ENCODE measurements around the gene TANGO6. TPM values are rescaled to one million over a fixed set of nuclear protein-coding genes. Genes with fewer than 3 reads are reported as not detected.

The TANGO6 gene
- total RNA-seq, 1 donor from 2014 or later, result 13.7 TPM

DNA sequence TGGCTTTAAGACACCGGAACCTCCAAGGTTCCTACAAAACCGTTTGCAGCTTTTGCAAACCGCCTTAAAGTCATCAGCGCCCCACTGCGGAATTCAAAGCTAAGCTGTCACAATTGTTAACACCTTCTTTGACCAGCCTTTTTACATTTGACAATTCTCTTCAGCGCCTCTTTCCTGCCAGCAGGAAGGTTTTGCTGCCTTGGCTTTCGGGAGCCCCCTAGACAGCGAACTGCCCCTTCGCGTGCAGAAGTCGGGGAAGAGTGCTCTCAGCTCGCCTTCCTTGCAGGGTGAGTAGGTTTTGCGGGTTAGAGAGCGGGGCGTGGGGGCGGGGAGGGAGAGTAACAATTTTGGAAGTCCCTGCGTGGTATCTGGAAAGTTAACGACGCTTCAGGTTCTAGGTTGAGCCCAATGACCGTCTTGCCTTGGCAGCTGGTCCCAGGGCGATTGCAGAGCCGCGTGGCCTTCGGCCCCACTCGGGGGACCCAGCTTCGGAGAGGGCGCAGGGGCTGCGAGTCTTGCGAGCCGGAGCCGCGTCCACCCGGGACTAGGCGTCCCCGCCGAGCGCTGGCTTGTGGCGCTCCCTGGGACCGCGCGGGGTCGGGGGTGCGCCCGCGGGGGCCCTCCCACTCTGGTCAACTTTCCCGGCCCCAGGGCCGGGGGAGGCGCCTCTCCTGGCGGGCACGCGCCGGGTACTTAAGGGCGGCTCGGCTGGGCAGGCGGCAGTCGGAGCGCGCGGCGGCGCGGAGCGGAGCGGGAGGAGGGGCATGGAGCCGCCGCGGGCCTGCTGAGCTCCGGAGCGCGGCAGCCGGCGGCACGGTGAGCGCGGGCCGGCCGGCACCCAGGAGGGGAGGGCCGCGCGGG is 262.4 kb downstream of the TANGO6 start, which contains the start of gene HAS3:
TSS of gene HAS3 (plus strand) at position 153 of the 861 bp plus-strand sequence. CDS start 3,743 bp downstream, outside the sequence.
- Histone ChIP-seq H3K27me3 (ENCODE audit: control insufficient read depth, insufficient read depth, low read length) (no peaks in the 10 kb centered on the region), H3K4me3 (ENCODE audit: low read depth, low read length) (peak within 1 kb of the TSS; percentile 70), H3K36me3 (ENCODE audit: control insufficient read depth, insufficient read depth, low read length) (peaks cover 12% of the 10 kb centered on the region)
- TF ChIP-seq, protein P1, sequence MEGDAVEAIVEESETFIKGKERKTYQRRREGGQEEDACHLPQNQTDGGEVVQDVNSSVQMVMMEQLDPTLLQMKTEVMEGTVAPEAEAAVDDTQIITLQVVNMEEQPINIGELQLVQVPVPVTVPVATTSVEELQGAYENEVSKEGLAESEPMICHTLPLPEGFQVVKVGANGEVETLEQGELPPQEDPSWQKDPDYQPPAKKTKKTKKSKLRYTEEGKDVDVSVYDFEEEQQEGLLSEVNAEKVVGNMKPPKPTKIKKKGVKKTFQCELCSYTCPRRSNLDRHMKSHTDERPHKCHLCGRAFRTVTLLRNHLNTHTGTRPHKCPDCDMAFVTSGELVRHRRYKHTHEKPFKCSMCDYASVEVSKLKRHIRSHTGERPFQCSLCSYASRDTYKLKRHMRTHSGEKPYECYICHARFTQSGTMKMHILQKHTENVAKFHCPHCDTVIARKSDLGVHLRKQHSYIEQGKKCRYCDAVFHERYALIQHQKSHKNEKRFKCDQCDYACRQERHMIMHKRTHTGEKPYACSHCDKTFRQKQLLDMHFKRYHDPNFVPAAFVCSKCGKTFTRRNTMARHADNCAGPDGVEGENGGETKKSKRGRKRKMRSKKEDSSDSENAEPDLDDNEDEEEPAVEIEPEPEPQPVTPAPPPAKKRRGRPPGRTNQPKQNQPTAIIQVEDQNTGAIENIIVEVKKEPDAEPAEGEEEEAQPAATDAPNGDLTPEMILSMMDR (IDR thresholded peaks at IDR 0.05; ENCODE audit: insufficient read depth, low read length, severe bottlenecking), result peak; percentile 69
- FAIRE-seq (peak; percentile 70), DNase-seq (ENCODE audit: low read depth) (peak; percentile 75)

DNA sequence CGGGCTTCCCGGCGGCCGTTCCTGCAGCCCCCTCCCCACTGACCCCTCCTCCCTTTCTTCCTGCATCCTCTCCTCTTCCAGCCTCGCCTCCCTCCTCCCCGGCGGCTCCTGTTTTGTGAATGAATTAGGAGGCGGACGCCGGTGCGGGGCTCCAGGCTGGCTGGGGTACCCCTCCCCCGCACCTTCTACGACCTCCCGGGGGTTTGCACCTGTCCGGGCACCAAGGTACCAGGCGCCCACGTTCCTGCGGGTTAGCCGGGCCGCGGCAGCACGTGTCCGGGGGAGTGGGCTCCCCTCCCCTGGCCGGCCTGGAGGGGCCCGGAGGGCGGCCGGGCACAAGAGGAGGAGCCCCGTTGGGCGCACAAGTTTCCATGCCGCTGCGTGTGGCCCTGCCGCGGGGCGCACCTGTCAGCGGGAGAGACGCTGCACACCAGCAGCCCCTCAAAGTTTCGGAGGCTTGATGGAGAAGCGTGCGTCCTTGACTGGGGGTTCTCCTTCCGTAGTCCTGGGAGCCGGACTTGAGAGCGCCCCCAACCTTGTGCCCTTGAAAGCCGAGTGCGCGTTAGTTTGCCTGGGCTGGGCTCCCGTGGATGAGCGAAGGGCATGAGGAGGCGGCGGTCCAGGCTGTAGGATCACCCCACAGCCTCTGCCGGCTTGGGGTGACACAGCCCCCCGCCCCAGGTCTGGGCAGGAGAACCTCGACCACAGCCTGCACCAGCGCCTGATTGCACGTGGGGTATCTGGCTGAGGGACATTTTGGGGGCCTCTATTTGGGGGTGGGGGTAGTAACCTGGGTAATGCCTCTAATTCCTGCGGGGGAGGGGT is 263.4 kb downstream of the TANGO6 start:
- Histone ChIP-seq H3K4me3 (ENCODE audit: low read depth, low read length) (peak overlapping the region; percentile 70), H3K27me3 (ENCODE audit: control insufficient read depth, insufficient read depth, low read length) (no peaks in the 10 kb centered on the region), H3K36me3 (ENCODE audit: control insufficient read depth, insufficient read depth, low read length) (peaks cover 17% of the 10 kb centered on the region)
- DNase-seq (ENCODE audit: low read depth) (no peak), FAIRE-seq (no peak)
- TF ChIP-seq, protein P1 (IDR thresholded peaks at IDR 0.05; ENCODE audit: insufficient read depth, low read length, severe bottlenecking), result no peak

DNA sequence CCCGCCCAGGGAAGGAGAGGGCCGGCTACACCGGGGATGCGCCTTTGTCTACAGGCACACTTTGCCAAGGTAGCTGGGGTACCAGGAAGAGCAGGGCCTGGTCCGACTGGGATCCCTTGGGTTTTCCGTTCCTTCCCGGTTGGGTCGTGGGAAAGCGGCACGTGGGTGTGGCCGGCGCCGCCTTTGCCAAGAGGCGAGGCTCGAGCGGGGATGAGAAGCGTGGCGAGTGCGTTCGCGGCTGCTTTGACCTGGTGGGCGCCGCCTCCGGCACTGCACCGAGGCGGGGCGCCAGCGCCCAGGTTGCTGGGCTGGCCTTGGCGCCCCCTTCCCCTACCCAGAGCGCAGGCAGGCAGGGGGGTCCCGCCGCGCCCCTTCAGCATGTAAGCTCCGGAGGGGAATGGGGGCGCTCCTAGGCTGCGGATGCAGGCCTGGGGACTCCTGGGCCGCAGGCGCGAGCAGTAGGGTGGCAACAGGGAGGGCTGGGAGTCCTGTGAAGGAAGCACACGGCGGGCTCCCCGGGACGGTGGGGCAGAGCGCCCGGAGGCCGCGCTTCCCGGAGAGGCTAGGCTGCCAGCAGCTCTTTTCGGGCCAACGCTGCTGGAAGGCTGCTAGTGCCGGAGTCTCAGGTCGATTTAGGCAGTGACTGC is 264.1 kb downstream of the TANGO6 start:
- peaks cover 18% of the 10 kb centered on the region for H3K36me3 ChIP-seq (ENCODE audit: control insufficient read depth, insufficient read depth, low read length)
- FAIRE-seq (no peak), DNase-seq (ENCODE audit: low read depth) (no peak)
- TF ChIP-seq, protein P1 (IDR thresholded peaks at IDR 0.05; ENCODE audit: insufficient read depth, low read length, severe bottlenecking), result peak; percentile 8
- H3K27me3 ChIP-seq (ENCODE audit: control insufficient read depth, insufficient read depth, low read length), result no peaks in the 10 kb centered on the region
- peak overlapping the region; percentile 70 for H3K4me3 ChIP-seq (ENCODE audit: low read depth, low read length)

DNA sequence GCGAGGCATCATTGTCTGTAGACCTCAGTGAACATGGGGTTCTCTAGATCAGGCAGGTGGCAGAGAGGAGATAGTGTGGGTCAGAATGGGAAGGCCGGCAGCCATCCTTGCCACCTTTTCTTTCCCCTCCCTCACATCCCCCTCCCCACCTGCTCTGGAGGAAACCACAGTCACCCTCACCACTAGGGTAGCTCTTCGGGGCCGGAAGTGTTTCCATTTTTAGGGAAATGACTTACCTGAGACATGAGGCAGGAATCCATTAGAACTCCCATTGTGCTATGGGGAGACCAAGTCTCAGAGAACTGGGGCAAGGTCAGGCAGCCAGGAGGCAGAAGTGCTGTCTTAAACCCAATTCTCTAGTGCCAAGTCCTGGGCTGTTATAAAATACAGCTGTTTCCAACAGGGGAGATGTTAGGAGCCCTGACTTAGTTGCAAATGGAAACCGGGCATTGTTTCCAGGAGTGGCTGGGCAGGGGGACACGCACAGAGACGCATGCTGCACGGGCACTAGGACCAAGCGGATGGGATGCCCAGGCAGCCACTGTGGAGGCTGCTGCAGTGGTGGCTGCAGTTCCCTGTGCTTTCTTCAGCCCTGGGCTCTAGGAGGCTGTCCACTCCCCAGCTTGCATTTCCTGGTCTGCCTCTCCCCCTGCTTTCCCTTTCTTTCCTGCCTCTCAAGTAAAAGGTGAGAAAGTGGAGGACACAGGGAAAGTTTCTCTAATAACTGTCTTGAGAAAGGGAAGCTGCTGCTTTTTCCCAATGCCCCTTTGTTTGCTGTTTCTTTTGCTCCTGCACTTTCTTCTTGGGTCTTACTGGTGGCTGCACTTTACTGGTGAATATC is 265.0 kb downstream of the TANGO6 start:
- no peaks in the 10 kb centered on the region for H3K27me3 ChIP-seq (ENCODE audit: control insufficient read depth, insufficient read depth, low read length)
- FAIRE-seq (no peak), DNase-seq (ENCODE audit: low read depth) (no peak)
- peaks cover 24% of the 10 kb centered on the region for H3K36me3 ChIP-seq (ENCODE audit: control insufficient read depth, insufficient read depth, low read length)
- H3K4me3 ChIP-seq (ENCODE audit: low read depth, low read length), result peak overlapping the region; percentile 70
- TF ChIP-seq, protein P1 (IDR thresholded peaks at IDR 0.05; ENCODE audit: insufficient read depth, low read length, severe bottlenecking), result no peak

DNA sequence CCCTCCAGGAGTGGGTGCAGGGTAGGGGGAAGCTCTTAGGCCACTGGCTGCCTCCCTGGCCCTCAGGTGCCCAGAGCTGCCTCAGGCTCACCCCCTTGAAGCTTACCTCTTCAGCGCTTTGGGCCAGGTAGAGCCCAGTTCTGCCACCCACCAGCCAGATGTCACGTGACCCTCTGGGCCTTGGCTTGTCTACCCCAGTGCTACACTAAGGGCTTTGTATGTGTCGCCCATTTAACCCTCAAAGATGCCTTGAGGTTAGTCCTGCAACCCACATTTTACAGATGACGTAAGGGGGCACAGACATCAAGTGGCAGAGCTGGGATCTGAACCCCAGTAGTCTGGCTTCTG is 265.5 kb downstream of the TANGO6 start:
- Histone ChIP-seq H3K36me3 (ENCODE audit: control insufficient read depth, insufficient read depth, low read length) (peaks cover 30% of the 10 kb centered on the region), H3K27me3 (ENCODE audit: control insufficient read depth, insufficient read depth, low read length) (no peaks in the 10 kb centered on the region), H3K4me3 (ENCODE audit: low read depth, low read length) (no peak overlapping the region)
- DNase-seq (ENCODE audit: low read depth), result no peak
- TF ChIP-seq, protein P1 (IDR thresholded peaks at IDR 0.05; ENCODE audit: insufficient read depth, low read length, severe bottlenecking), result no peak
- no peak for FAIRE-seq

All from bronchial epithelial cell (primary cell).